ENCODE data around the gene SUSD5.
"Not testable (repeated sequence)": the region's sequence is repeated elsewhere in the genome, so short reads cannot be mapped to it uniquely, and the experiment has no call there.

The SUSD5 gene

DNA sequence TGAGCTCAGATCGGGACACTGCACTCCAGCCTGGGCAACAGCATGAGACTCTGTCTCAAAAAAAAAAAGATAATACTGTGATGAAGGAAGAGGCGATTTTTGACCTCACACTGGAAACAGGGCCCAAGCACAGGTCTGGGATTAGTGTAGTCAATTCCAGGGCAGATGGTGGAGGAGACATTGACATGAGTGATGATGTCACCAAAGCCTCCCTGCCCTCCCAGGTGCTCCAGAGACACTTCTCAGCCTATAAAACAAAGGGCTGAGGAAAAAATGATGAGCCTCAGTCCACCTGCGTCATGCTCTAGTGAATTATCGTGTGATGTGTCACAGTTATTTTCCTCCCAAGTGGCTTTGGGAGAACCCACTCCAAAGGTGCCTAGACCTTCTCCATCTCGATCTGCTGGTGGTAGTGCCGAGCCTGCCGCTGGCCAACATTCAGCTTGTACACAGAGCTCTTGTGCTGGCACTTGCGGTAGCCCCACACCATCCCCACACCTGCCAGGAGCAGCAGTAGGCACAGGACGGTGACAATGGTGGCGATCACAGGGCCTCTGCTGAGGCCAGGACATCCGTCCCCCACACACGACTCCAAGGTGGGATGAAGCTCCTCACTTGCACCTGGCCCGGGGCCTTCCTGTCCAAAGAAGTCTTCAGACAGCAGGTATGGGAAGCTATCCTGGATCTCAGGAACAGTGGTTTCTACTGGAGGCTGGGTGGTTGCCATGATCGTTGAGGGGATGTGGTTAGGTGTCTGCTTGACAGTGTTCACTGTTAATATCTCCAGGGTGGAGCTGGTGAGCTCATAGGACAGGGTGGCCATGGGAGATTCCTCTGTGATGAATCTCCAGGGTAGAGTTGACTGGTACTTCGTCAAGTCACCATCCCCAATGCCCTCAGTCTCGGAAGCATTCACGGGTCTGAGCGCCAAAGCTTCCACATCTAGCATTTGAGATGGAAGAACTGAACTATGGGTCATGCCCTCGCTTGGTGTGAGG, 65.9 kb downstream of the SUSD5 start:
- no peak for DNase-seq (ENCODE audit: low read depth in 2 of 2)

GRCh38 chr3:33149342-33149741, 69.3 kb downstream of the SUSD5 start:
- no peak for DNase-seq (ENCODE audit: low read depth in 2 of 2)

DNA sequence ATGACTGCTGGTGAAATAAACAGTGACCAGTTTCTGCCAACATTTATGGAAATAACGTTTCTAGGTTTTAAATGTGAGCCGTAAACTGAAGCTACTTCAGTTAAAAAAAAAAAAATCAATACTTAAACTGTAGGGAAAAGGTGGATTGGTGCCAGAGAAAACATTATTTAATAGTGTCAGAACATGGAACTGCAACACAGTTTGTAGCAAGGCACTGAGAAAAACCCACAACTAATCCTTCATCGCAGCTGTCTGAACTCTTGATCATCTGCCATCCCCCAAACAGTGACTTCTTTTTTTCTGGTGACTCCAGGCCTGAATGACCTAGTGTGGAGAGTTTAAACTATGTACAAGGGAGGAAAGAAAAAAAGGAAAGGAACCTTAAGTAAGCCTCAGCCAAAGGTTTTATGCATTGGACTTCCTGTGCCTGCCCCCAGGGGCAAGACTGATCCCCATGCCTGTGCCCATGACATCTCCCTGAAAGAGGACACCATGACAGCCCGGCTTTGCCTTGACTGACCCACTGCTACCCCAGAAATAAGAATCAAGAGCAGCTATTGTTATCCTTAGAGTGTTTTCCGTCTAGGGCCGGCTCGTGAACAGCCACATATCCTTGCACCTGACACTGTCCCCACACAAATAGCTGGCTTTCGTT, 71.7 kb downstream of the SUSD5 start:
- no peak for DNase-seq (ENCODE audit: low read depth in 2 of 2)

DNA sequence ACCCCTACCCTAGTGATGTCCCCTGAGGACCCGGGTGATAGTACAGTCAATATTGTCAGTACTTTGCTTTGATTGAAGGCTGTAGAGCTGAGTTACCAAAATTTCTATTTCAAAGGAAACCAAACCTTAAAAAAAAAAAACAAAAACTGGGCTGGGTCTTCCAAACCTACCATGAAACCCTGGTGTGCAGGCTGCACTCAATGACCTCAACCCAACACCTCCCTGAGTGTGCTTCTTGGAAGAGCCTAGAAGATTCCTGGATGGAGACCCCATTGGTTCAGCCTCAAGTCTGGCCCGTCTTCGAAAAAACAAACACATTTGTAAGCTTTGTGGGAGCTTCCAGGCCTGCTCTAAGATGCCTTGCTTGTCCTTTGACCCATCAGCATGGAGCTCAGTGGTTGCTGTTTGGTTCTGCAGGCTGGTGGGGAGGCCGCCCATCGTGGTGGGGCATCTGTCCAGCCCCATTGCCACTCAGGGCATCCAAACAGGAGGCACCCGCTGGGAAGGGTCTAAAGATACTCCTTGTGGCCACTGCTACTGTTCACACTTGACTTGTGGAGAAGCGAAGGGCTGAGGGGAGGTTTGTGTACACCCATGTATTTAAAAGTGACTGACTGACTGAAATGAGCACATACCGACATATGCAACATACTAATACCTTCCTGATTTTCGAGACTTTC, 72.6 kb downstream of the SUSD5 start:
- DNase-seq (ENCODE audit: low read depth in 2 of 2): no peak

DNA sequence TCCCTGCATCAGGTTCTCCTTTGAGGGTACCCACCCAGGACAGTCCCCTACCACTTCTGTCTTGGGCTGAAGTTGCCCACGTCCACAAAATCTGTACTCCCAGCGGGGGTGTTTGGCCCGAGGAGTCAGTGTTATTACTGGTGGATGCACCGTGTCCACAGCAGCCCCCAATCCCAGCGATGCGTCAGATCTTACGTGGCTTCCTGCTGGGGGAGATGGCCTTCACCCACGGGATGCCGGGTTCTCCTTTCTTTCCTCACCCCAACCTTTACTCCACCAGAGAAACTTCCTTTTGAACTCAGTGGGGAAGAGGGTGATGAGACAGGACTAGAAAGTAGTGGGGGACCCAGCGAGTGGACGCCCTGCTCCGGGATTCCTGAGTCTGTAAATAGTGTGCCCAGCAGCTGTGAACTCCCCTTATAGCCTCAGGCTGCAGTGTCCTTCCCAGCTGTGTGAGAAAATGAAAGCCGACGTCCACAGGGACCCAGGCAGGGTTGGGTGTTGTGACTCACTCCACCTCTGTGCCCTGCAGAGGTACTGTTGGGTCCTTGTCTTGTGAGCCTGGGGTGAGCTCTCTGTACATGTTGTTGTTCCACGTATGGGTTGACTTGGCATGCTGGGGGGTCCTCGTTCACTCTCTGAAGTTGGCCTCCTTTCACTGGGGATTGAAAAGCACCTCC, 73.2 kb downstream of the SUSD5 start:
- DNase-seq (ENCODE audit: low read depth in 2 of 2): no peak

- DNase-seq (ENCODE audit: low read depth in 2 of 2): no peak
These were observed 74.2 kb downstream of the SUSD5 start for GRCh38 chr3:33144433-33144832.

DNA sequence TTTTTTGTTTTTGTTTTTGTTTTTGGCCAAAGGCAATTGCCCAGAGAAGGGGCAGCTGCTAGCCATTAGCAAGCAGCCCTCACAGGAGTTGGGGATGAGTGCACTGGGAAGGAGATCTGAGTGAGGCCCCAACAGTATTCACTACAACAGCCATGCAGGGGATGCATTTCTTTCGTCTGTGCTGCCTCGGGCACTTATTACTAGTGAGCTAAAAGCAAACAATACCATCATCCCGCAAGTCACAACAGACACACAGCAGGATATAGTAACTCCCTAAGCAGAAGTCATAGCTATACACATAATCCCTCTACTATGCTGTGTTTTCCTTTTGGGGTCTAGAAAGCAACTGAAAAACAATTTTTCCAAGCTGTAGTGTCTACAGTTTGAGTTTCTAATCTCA, 77.6 kb downstream of the SUSD5 start:
- DNase-seq (ENCODE audit: low read depth in 2 of 2): no peak

GRCh38 chr3:33139996-33140395, 78.6 kb downstream of the SUSD5 start:
- DNase-seq (ENCODE audit: low read depth in 2 of 2): no peak

DNA sequence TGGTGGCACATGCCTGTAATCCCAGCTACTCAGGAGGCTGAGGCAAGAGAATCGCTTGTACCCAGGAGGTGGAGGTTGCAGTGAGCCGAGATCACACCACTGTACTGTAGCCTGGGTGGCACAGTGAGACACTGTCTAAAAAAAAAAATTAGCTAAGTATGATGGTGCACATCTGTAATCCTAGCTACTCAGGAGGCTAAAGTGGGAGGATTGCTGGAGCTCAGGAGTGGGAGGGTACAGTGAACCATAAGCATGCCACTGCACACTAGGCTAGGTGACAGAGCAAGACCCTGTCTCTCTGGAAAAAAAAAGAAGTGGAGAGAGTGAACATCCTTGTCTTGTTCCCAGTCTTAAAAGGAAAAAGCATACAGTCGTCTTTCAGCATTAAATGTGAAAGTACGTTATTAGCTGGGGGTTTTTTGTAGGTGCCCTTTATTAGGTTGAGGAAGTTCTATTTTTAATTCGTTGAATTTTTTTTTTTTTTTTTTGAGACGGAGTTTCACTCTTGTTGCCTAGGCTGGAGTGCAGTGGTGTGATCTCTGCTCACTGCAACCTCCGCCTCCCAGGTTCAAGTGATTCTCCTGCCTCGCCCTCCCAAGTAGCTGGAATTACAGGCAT, 79.5 kb downstream of the SUSD5 start:
- not testable (repeated sequence) for DNase-seq (ENCODE audit: low read depth in 2 of 2)

- DNase-seq (ENCODE audit: low read depth in 2 of 2): no peak
These were observed 80.9 kb downstream of the SUSD5 start for GRCh38 chr3:33137691-33138090.

GRCh38 chr3:33134026-33134625, 84.5 kb downstream of the SUSD5 start:
- no peak for DNase-seq (ENCODE audit: low read depth in 2 of 2)

DNA sequence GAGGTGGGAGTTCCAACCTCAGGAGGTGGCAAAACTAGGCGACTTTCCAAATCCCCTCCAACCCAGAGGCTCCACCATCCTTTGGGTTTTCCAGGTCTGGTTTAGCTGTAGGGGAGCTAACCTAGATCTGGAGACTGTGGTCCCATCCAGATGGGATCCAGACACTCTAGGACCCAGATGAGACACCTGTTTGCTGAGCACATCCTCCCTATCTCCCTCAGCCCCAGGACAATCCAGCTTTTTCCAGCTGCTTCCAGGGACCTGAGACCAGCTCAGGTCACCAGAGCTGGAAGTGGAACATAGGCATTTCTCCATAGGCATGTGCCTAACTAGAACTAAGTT, 86.6 kb downstream of the SUSD5 start:
- DNase-seq (ENCODE audit: low read depth in 2 of 2): no peak

- no peak for DNase-seq (ENCODE audit: low read depth in 2 of 2)
These were observed 87.1 kb downstream of the SUSD5 start for GRCh38 chr3:33131331-33132018.

- DNase-seq (ENCODE audit: low read depth in 2 of 2): no peak
These were observed 88.5 kb downstream of the SUSD5 start for GRCh38 chr3:33130144-33130543.

DNA sequence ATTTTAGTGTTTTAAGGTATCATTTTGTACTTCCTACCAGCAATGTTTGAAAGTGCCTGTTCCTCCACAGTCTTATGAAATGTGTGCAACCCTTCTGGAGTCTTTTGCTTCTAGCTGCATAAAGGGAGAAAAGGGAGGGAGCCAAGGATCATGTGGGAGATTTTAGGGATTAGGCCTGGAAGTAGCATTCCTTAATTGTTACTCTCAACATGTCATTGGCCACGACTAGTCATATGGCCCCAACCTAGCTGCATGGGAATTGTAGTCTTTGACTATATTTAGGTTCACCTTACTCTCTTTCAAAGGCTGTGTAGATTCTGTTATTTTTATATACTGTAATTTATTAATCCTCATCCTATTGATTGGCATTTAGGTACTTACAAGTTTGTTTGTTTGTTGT, 89.9 kb downstream of the SUSD5 start:
- no peak for DNase-seq (ENCODE audit: low read depth in 2 of 2)

DNA sequence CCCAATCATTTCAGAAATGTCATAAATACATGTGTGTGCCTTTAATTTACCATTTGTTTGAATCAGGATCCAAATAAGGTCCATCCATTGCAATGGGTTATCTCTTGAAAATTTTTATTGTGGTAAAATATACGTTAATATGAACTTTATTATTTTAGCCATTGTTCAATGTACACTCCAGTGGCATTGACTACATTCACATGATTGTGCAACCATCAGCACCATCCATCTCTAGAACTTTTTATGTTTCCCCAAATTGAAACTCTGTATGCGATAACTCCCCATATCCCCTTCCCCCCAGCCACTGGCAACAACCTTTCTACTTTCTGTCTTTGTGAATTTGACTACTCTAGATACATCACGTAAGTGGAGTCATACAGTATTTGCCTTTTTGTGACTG, 92.8 kb downstream of the SUSD5 start:
- no peak for DNase-seq (ENCODE audit: low read depth in 2 of 2)

DNA sequence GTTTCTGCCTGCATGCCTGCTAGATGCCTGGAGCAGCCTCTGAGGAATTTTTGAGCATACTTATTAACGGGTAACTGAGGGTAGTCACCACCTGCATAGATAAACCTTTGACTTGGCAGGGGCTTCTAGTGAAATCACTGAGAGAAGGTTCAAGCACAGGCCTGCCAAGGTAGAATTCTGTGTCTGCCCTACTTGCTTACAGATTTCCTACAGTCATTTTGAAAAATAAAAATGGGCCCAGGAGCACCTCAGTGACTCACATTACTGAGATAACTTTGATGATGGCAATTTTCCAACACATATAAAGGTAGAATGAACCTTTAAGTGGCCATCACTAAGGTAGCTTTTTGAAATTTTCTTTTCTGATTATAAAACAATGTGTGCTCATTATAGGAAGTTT, 94.0 kb downstream of the SUSD5 start:
- DNase-seq (ENCODE audit: low read depth in 2 of 2): no peak

GRCh38 chr3:33122991-33123390, 95.6 kb downstream of the SUSD5 start:
- DNase-seq (ENCODE audit: low read depth in 2 of 2): no peak

GRCh38 chr3:33119891-33120290, 98.7 kb downstream of the SUSD5 start:
- no peak for DNase-seq (ENCODE audit: low read depth in 2 of 2)

- DNase-seq (ENCODE audit: low read depth in 2 of 2): no peak
These were observed 101.1 kb downstream of the SUSD5 start for GRCh38 chr3:33117461-33117860.
